Right lobe of liver (tissue), 6 donors: ENCODE data around the gene SNX8. TPM values are rescaled to one million over a fixed set of nuclear protein-coding genes. Genes with fewer than 3 reads are reported as not detected.
A peak's percentile ranks its signal among the peaks of the same experiment; 100 is the strongest.

Experiments used
- ATAC-seq, 4 donors: fragments of 200-7000 bp; cut with Tn5 transposase; one replicate each; pipeline ENCODE4 v1.9.1; 2020; ENCODE audit warnings: mild to moderate bottlenecking in 4 of 4, moderate library complexity in 4 of 4
- DNase-seq, 3 donors: peaks; one replicate each; pipeline ENCODE4 v3.0.0-alpha.2; 2020
- H3K27ac ChIP-seq, 3 donors: fragments of 200-600 bp; one replicate each; pipeline ENCODE4 v1.8.0; 2022
- H3K27me3 ChIP-seq, 2 donors: fragments of 200-600 bp; one replicate each; pipeline ENCODE4 v1.8.0; 2022
- H3K36me3 ChIP-seq, 4 donors: fragments of 200-600 bp; sonication (generic) in 1 of 4; one replicate each; pipeline versions ENCODE4 v1.5.1 to v1.8.0; 2017 to 2022; ENCODE audit warnings: control low read depth in 1 of 4
- H3K4me1 ChIP-seq, 4 donors: fragments of 200-600 bp; sonication (generic) in 1 of 4; one replicate each; pipeline versions ENCODE4 v1.5.1 to v1.8.0; 2017 to 2022; ENCODE audit warnings: control low read depth in 1 of 4
- H3K4me3 ChIP-seq, 3 donors: fragments of 200-600 bp; one replicate each; pipeline ENCODE4 v1.8.0; 2022
- H3K9me3 ChIP-seq, 4 donors: fragments of 200-600 bp; sonication (generic) in 1 of 4; one replicate each; pipeline versions ENCODE4 v1.5.1 to v1.8.0; 2017 to 2022; ENCODE audit warnings: control low read depth in 1 of 4
- POLR2A ChIP-seq: fragments of 450-650 bp; IDR thresholded peaks from one replicate; pipeline ENCODE4 v1.6.1; 2017; ENCODE audit warnings: antibody characterized with exemption, mild to moderate bottlenecking
- WGBS: methylation state at CpG from one replicate; pipeline ENCODE4 v1.1.6; 2018; ENCODE audit warnings: low coverage, low lambda C conversion rate; ENCODE audit not compliant: insufficient coverage; ENCODE audit errors: missing lambda C conversion rate; 5-methylcytosine and 5-hydroxymethylcytosine counted together
- intact Hi-C, 2 donors: fragments of 100-400 bp; cut with DNase I; formaldehyde crosslinking; loops; one replicate each; pipeline versions ENCODE4 v1.11.2 to v1.14.1; 2022
- total RNA-seq, 6 experiments: library from RNA; depleted of rRNA in 2 of 6; stranded (reverse); fragments of >200 nt in 2 of 6; fragmentation: NEBNext Ultra II Directional in 3 of 6; extraction: Animal tissue kit (Norgen Biotek cat#: 25700) in 3 of 6; gene quantifications; one replicate each; pipeline versions ENCODE4 v1.1.0 to v1.2.4, GENCODE V29; 2016 to 2023
- TF ChIP-seq, protein P1 (sequence below), 4 donors: fragments of 200-600 bp in 3 of 4; fragments of 450-650 bp in 1 of 4; IDR thresholded peaks; one replicate each; pipeline versions ENCODE4 v1.5.1 to v1.8.0; 2016 to 2022; ENCODE audit warnings: antibody characterized with exemption in 4 of 4, mild to moderate bottlenecking in 2 of 4
- donor health status: DM: no; HTN: yes; CAD: no.
- donor health status: DM: no; HTN: no; CAD: no.
- donor health status: DM: no; HTN: no; CAD: no.
- donor health status: DM: no; HTN: yes; CAD: no.
- donor health status: DM: no; HTN: yes; CAD: no.

Gene SNX8
- total RNA-seq, 6 experiments from 2014 or later, result 9.1 to 26.2 (median 13.0) TPM

- H3K9me3 ChIP-seq, result no peaks in the 10 kb centered on the region
- WGBS, result 84% methylated on average over 3 of the region's 3 CpGs
- ATAC-seq (no peak), DNase-seq (no peak)
- no peak for TF ChIP-seq POLR2A
- TF ChIP-seq, protein P1, sequence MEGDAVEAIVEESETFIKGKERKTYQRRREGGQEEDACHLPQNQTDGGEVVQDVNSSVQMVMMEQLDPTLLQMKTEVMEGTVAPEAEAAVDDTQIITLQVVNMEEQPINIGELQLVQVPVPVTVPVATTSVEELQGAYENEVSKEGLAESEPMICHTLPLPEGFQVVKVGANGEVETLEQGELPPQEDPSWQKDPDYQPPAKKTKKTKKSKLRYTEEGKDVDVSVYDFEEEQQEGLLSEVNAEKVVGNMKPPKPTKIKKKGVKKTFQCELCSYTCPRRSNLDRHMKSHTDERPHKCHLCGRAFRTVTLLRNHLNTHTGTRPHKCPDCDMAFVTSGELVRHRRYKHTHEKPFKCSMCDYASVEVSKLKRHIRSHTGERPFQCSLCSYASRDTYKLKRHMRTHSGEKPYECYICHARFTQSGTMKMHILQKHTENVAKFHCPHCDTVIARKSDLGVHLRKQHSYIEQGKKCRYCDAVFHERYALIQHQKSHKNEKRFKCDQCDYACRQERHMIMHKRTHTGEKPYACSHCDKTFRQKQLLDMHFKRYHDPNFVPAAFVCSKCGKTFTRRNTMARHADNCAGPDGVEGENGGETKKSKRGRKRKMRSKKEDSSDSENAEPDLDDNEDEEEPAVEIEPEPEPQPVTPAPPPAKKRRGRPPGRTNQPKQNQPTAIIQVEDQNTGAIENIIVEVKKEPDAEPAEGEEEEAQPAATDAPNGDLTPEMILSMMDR (IDR thresholded peaks at IDR 0.05), result no peak
- no peak overlapping the region for H3K4me3 ChIP-seq
- H3K27me3 ChIP-seq, result no peaks in the 10 kb centered on the region
- peaks cover 0 to 38% (median 5%) of the 10 kb centered on the region in 4 donors for H3K36me3 ChIP-seq
- peaks cover 0 to 16% (median 0%) of the 10 kb centered on the region in 4 donors for H3K4me1 ChIP-seq
- no peak overlapping the region for H3K27ac ChIP-seq
- intact Hi-C loops, result no loop called here
Observed at GRCh38 chr7:2233926-2234325, 80.3 kb downstream of the SNX8 start.

- H3K27me3 ChIP-seq, result no peaks in the 10 kb centered on the region
- H3K4me3 ChIP-seq, result peak within 1 kb of the TSS; percentile 98 to 99 (median 99)
- WGBS, result under 1% methylated on average over 12 of the region's 63 CpGs
- intact Hi-C loops, result no loop called here
- H3K27ac ChIP-seq, result peak within 1 kb of the TSS; percentile 49 to 66 (median 51)
- TF ChIP-seq, protein P1 (IDR thresholded peaks at IDR 0.05), result no peak
- peak; percentile 23 for TF ChIP-seq POLR2A
- DNase-seq (peak; percentile 91 to 92 (median 92)), ATAC-seq (peak; percentile 89 to 95 (median 95))
- H3K36me3 ChIP-seq, result peaks cover 0 to 31% (median 2%) of the 10 kb centered on the region in 4 donors
- H3K4me1 ChIP-seq, result peaks cover 0 to 16% (median 0%) of the 10 kb centered on the region in 4 donors
- no peaks in the 10 kb centered on the region for H3K9me3 ChIP-seq
Observed at GRCh38 chr7:2232766-2233520, 81.3 kb downstream of the SNX8 start, which contains the start of gene MAD1L1. Gene MAD1L1 (minus strand): TSS chr7:2232945. CDS start chr7:2230133, 2,812 bp downstream.

DNA sequence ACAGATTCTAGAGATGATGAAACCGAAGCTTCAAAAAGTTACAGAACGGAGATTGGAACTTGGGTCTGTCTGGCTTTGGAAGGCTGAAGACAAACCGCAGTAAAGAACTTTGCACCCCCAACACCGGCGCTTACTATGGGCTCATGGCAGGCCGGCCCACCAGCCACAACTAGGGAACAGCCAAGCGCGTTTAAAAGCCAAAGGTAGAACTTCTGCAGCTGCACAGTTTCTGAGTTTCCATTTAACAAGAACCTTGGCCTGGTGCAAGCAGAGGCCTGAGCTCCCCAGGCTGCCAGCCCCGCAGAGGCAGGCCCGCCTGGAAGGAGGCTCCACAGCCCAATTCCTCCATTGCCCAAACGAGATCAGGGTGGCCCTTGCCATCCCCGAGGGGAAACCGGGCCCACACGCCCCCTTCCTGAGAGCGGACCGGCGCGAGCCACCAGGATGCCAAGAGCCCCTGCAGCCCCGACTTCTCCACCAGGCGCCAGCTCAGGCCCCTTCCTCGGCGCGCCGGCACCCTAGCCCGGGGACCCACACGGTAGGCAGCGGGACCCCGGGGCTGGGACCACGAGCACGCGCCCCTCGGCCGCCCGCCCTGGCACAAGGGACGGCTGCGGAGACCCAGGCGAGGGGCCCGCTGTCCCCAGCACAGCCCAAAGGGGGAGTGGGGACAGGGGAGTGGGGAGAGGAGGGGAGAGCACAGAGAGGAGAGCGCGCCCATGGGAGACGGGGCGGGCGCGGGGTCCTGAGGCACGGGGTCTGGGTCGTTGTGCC, 82.1 kb downstream of the SNX8 start:
- Histone ChIP-seq H3K4me3 (peak overlapping the region; percentile 98 to 99 (median 99)), H3K4me1 (peaks cover 0 to 16% (median 0%) of the 10 kb centered on the region in 4 donors), H3K36me3 (peaks cover 0 to 26% (median 1%) of the 10 kb centered on the region in 4 donors), H3K27ac (peak overlapping the region; percentile 49 to 66 (median 51)), H3K27me3 (no peaks in the 10 kb centered on the region), H3K9me3 (no peaks in the 10 kb centered on the region)
- peak; percentile 14 to 34 (median 30) for ATAC-seq
- no peak for TF ChIP-seq POLR2A
- TF ChIP-seq, protein P1 (IDR thresholded peaks at IDR 0.05), result no peak
- no peak for DNase-seq
- intact Hi-C loops, result no loop called here
- WGBS, result under 1% methylated on average over 15 of the region's 46 CpGs

DNA sequence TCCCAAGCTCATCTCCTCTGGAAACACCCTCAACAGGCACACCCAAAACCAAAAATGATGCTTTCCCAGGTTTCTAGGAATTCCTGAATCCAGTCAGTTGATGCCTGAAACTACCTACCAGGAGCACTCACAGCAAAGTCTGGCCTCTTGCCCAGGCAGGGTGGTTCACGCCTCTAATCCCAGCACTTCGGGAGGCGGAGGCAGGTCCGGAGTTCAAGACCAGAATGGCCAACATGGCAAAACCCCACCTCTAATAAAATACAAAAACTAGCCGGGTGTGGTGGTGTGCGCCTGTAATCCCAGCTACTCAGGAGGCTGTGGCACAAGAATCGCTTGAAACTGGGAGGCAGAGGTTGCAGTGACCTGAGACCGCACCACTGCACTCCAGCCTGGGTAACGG, 83.4 kb downstream of the SNX8 start:
- no peak overlapping the region for H3K4me3 ChIP-seq
- H3K27ac ChIP-seq, result no peak overlapping the region
- H3K9me3 ChIP-seq, result no peaks in the 10 kb centered on the region
- ATAC-seq (no peak), DNase-seq (no peak)
- WGBS, result 67% methylated on average over 8 of the region's 9 CpGs
- peaks cover 0 to 16% (median 0%) of the 10 kb centered on the region in 4 donors for H3K4me1 ChIP-seq
- H3K36me3 ChIP-seq, result peaks cover 0 to 21% (median 1%) of the 10 kb centered on the region in 4 donors
- no peaks in the 10 kb centered on the region for H3K27me3 ChIP-seq
- TF ChIP-seq, protein P1 (IDR thresholded peaks at IDR 0.05), result no peak
- TF ChIP-seq POLR2A, result no peak
- intact Hi-C loops, result no loop called here
